Measurements from ENCODE around the gene PXYLP1.
"Not testable (repeated sequence)": the region's sequence is repeated elsewhere in the genome, so short reads cannot be mapped to it uniquely, and the experiment has no call there.

Gene PXYLP1

DNA sequence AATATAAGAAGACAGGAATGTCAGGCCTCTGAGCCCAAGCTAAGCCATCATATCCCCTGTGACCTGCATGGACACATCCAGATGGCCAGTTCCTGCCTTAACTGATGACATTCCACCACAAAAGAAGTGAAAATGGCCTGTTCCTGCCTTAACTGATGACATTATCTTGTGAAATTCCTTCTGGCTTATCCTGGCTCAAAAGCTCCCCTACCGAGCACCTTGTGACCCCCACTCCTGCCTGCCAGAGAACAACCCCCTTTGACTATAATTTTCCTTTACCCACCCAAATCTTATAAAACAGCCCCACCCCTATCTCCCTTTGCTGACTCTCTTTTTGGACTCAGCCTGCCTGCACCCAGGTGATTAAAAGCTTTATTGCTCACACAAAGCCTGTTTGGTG is 20.3 kb upstream of the PXYLP1 start:
- DNase-seq (ENCODE audit: low read depth, low spot score); H3K4me1 ChIP-seq (ENCODE audit: control insufficient read depth, insufficient read depth, low read length); H3K36me3 ChIP-seq (ENCODE audit: control insufficient read depth, insufficient read depth, low read length); H3K9me3 ChIP-seq (ENCODE audit: control insufficient read depth, insufficient read depth, low read length); H3K4me3 ChIP-seq (ENCODE audit: low read length); H3K27me3 ChIP-seq (ENCODE audit: control insufficient read depth, insufficient read depth, low read length); H3K27ac ChIP-seq (ENCODE audit: low read length): not testable (repeated sequence)
- no CpG with 5 or more reads among the region's 1 CpG for WGBS (ENCODE audit: insufficient coverage, insufficient read length)

DNA sequence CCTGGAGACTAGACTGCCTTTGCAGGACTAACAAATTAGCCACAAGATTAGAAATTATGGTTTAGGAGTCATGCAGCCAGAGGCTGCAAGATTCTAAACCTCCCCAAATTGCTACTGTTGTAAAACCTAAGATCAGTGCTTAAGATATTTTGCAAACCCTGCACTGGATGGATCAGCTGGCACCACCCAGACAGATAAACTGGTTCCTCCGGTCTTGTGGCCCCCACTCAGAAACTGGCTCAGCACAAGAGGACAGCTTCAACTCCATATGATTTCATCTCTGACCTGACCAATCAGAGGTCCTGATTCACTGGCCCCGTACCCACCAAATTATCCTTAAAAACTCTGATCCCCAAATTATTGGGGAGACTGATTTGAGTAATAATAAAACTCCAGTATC is 19.5 kb upstream of the PXYLP1 start:
- Histone ChIP-seq H3K4me3 (ENCODE audit: low read length) (no peak overlapping the region), H3K27ac (ENCODE audit: low read length) (no peak overlapping the region), H3K4me1 (ENCODE audit: control insufficient read depth, insufficient read depth, low read length) (no peaks in the 10 kb centered on the region), H3K27me3 (ENCODE audit: control insufficient read depth, insufficient read depth, low read length) (no peaks in the 10 kb centered on the region), H3K9me3 (ENCODE audit: control insufficient read depth, insufficient read depth, low read length) (no peaks in the 10 kb centered on the region), H3K36me3 (ENCODE audit: control insufficient read depth, insufficient read depth, low read length) (no peaks in the 10 kb centered on the region)
- WGBS (ENCODE audit: insufficient coverage, insufficient read length): no CpG with 5 or more reads among the region's 2 CpGs
- no peak for DNase-seq (ENCODE audit: low read depth, low spot score)

DNA sequence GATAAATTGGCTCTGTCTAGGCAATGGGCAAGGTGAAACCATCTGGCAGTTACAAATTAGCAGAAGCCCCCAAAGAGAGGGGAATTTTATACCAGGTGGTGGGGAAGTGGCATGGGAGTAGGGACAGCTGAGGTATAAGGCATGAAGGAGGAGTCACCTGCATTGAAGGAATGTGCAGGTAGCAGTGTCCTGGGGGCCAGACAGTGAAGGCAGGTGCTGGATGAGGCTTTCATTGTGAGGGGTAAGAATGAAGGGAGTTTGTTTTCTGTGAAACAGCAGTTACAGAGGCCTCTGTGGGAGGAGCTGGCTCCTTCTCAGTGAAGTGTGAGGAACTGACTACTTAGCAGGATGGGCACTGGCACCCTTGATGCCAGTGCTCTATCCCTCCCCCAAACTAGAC is 19.1 kb upstream of the PXYLP1 start:
- Histone ChIP-seq H3K4me3 (ENCODE audit: low read length) (no peak overlapping the region), H3K9me3 (ENCODE audit: control insufficient read depth, insufficient read depth, low read length) (no peaks in the 10 kb centered on the region), H3K4me1 (ENCODE audit: control insufficient read depth, insufficient read depth, low read length) (no peaks in the 10 kb centered on the region), H3K36me3 (ENCODE audit: control insufficient read depth, insufficient read depth, low read length) (no peaks in the 10 kb centered on the region), H3K27ac (ENCODE audit: low read length) (no peak overlapping the region), H3K27me3 (ENCODE audit: control insufficient read depth, insufficient read depth, low read length) (no peaks in the 10 kb centered on the region)
- no peak for DNase-seq (ENCODE audit: low read depth, low spot score)

DNA sequence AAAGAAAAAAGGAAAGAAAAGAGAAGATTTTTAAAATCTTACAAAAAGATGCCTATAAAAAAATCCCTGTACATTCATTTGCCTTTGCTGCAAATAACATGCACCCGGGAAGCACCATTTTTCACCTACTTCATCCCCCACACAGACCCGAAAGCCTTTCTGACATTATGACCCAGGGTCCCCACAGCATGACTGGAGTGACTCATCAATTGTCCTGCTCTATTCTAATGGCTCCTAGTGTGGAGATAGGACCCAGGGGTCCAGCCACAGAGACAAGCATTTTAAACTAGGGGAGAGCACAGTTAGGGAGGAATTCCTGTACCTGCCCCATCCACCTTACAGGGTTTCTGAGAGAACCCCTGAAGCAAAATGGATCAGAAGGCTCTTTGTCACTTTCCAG is 14.7 kb upstream of the PXYLP1 start:
- no CpG with 5 or more reads among the region's 2 CpGs for WGBS (ENCODE audit: insufficient coverage, insufficient read length)
- no peaks in the 10 kb centered on the region for H3K9me3 ChIP-seq (ENCODE audit: control insufficient read depth, insufficient read depth, low read length)
- H3K36me3 ChIP-seq (ENCODE audit: control insufficient read depth, insufficient read depth, low read length): no peaks in the 10 kb centered on the region
- H3K4me3 ChIP-seq (ENCODE audit: low read length): no peak overlapping the region
- no peak overlapping the region for H3K27ac ChIP-seq (ENCODE audit: low read length)
- H3K27me3 ChIP-seq (ENCODE audit: control insufficient read depth, insufficient read depth, low read length): no peaks in the 10 kb centered on the region
- H3K4me1 ChIP-seq (ENCODE audit: control insufficient read depth, insufficient read depth, low read length): no peaks in the 10 kb centered on the region
- no peak for DNase-seq (ENCODE audit: low read depth, low spot score)

DNA sequence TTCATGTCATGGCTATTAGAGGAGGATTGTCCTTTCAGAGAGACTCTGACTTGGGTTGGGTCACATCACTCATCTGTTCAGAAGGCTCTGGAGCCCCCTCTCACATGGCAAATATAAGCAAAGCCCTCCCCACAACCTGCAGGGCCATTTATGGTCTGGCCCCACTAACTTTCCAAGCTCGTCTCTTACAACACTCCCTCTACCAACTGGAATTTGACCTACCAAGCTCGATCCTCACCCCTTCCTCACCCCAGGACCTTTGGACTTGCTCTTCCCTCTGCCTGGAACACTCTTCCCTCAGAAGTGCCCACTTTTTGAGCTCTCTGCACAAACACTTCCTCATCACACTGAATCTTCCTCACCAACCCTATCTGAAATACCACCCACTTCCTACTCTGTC is 14.2 kb upstream of the PXYLP1 start:
- DNase-seq (ENCODE audit: low read depth, low spot score): no peak
- Histone ChIP-seq H3K4me3 (ENCODE audit: low read length) (no peak overlapping the region), H3K27me3 (ENCODE audit: control insufficient read depth, insufficient read depth, low read length) (no peaks in the 10 kb centered on the region), H3K4me1 (ENCODE audit: control insufficient read depth, insufficient read depth, low read length) (no peaks in the 10 kb centered on the region), H3K9me3 (ENCODE audit: control insufficient read depth, insufficient read depth, low read length) (no peaks in the 10 kb centered on the region), H3K36me3 (ENCODE audit: control insufficient read depth, insufficient read depth, low read length) (no peaks in the 10 kb centered on the region), H3K27ac (ENCODE audit: low read length) (no peak overlapping the region)
- WGBS (ENCODE audit: insufficient coverage, insufficient read length): no CpG with 5 or more reads among the region's 2 CpGs

DNA sequence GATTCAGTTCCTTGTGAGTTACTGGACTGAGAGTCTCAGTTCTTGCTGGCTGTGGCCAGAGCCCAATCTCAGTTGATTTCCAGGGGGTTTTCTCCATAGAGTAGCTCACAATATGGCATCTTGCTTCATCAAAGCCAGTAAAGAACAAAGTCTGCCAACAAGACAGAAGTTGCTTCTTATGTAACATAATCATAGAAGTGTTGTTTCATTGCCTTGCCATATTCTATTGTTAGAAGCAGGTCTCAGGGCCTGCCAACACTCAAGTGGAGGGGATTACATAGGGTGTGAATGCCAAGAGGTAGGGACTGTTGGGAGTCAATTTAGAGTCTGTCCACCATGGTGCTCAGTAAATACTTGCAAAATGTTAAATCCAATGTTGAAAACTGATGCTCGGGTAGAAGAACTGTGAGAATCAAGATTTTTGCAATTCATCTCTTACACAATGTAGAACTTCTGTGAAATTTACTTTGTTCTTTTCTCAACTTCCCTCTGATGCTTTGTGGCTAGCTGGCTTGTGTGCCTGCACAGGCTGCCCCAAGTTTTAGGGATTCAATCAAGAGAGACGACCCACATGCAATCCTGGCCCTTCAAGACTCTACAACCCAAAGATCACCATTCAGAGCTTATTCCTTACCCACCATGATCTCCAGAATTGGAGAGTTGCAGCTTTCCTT is 13.3 kb upstream of the PXYLP1 start:
- Histone ChIP-seq H3K27me3 (ENCODE audit: control insufficient read depth, insufficient read depth, low read length) (no peaks in the 10 kb centered on the region), H3K9me3 (ENCODE audit: control insufficient read depth, insufficient read depth, low read length) (no peaks in the 10 kb centered on the region), H3K4me3 (ENCODE audit: low read length) (no peak overlapping the region), H3K27ac (ENCODE audit: low read length) (no peak overlapping the region), H3K4me1 (ENCODE audit: control insufficient read depth, insufficient read depth, low read length) (no peaks in the 10 kb centered on the region), H3K36me3 (ENCODE audit: control insufficient read depth, insufficient read depth, low read length) (no peaks in the 10 kb centered on the region)
- no CpG with 5 or more reads among the region's 2 CpGs for WGBS (ENCODE audit: insufficient coverage, insufficient read length)
- DNase-seq (ENCODE audit: low read depth, low spot score): no peak

DNA sequence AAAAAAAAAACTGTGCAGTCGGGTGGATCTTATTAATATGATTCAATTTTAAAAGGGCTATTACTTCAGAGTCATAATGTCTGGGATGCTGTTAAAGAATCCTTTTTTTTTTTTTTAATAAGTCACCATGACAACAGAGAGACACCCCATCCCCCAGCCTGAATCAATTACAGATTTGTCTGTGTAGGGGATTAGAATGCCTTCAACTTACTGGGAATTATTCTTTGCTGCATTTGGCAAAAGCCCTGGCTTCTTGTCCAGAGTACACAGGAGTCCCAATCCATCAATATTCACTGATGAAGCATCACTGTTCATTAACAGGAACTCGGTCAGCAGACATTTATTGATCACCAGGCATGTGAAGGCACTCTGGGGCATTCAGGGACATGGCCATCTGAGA is 12.7 kb upstream of the PXYLP1 start:
- H3K9me3 ChIP-seq (ENCODE audit: control insufficient read depth, insufficient read depth, low read length): no peaks in the 10 kb centered on the region
- no peak overlapping the region for H3K27ac ChIP-seq (ENCODE audit: low read length)
- no peak overlapping the region for H3K4me3 ChIP-seq (ENCODE audit: low read length)
- no CpG with 5 or more reads among the region's 2 CpGs for WGBS (ENCODE audit: insufficient coverage, insufficient read length)
- DNase-seq (ENCODE audit: low read depth, low spot score): no peak
- no peaks in the 10 kb centered on the region for H3K27me3 ChIP-seq (ENCODE audit: control insufficient read depth, insufficient read depth, low read length)
- no peaks in the 10 kb centered on the region for H3K36me3 ChIP-seq (ENCODE audit: control insufficient read depth, insufficient read depth, low read length)
- H3K4me1 ChIP-seq (ENCODE audit: control insufficient read depth, insufficient read depth, low read length): no peaks in the 10 kb centered on the region

DNA sequence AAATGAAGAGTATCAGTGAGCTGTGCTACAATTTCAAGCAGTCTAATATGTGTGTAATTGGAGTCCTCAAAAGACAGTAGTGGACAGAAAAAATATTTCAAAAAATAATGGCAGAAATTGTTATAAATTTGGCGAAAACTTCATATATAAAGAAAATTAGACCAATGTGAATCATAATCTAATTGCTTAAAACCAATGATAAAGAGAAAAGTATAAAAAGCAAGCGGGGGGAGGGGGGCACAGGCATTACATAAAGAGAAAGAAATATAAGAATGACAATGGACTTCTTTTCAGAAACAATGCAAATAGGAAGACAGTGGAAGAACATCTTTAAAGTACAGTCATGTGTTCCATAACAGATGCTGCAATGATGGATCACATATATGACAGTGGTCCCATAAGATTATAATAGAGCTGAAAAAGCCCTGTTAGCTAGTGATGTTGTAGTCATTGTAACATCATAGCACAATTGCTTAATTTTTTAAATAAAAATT is 7.9 kb upstream of the PXYLP1 start:
- H3K4me1 ChIP-seq (ENCODE audit: control insufficient read depth, insufficient read depth, low read length): no peaks in the 10 kb centered on the region
- H3K4me3 ChIP-seq (ENCODE audit: low read length): no peak overlapping the region
- H3K27ac ChIP-seq (ENCODE audit: low read length): no peak overlapping the region
- no CpG with 5 or more reads among the region's 2 CpGs for WGBS (ENCODE audit: insufficient coverage, insufficient read length)
- DNase-seq (ENCODE audit: low read depth, low spot score): no peak
- no peaks in the 10 kb centered on the region for H3K36me3 ChIP-seq (ENCODE audit: control insufficient read depth, insufficient read depth, low read length)
- no peaks in the 10 kb centered on the region for H3K27me3 ChIP-seq (ENCODE audit: control insufficient read depth, insufficient read depth, low read length)
- H3K9me3 ChIP-seq (ENCODE audit: control insufficient read depth, insufficient read depth, low read length): no peaks in the 10 kb centered on the region

DNA sequence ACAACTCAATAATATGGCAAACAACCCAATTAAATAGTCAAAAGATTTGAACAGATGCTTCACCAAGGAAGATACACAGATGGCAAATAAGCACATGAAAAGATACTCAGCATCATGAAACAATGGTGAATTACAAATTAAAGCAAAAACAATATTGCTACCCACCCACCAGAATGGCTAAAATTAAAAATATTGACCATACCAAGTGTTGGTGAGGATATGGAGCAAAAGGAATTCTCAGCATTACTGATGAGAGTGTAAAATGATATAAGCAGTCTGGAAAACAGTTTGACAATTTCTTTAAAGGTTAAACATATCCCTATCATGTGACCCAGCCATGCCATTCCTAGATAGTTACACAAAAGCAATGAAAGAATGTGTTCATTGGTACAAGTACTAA is 5.7 kb upstream of the PXYLP1 start:
- no peaks in the 10 kb centered on the region for H3K36me3 ChIP-seq (ENCODE audit: control insufficient read depth, insufficient read depth, low read length)
- no peak overlapping the region for H3K4me3 ChIP-seq (ENCODE audit: low read length)
- DNase-seq (ENCODE audit: low read depth, low spot score): no peak
- H3K27me3 ChIP-seq (ENCODE audit: control insufficient read depth, insufficient read depth, low read length): no peaks in the 10 kb centered on the region
- H3K4me1 ChIP-seq (ENCODE audit: control insufficient read depth, insufficient read depth, low read length): no peaks in the 10 kb centered on the region
- no peak overlapping the region for H3K27ac ChIP-seq (ENCODE audit: low read length)
- no peaks in the 10 kb centered on the region for H3K9me3 ChIP-seq (ENCODE audit: control insufficient read depth, insufficient read depth, low read length)

DNA sequence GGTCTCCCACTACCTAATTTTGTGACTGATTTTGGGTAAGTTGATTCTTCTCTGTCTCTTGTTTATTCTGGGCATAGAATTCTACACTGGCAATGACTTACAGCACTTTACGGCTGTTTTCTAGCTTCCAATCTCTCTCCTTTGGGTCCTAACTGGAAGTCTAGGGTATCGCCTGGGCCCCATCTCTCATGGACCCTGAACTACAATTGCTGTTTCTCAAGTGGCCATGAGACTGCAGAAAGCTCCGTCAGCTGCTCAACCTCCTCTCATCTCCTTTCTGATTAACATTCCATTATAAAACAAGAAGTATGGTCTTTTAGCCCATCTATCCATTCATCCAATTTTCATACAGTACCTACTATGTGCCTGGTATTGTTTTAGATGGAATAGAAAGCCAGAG is 4.4 kb upstream of the PXYLP1 start:
- Histone ChIP-seq H3K4me3 (ENCODE audit: low read length) (no peak overlapping the region), H3K27me3 (ENCODE audit: control insufficient read depth, insufficient read depth, low read length) (no peaks in the 10 kb centered on the region), H3K36me3 (ENCODE audit: control insufficient read depth, insufficient read depth, low read length) (no peaks in the 10 kb centered on the region), H3K4me1 (ENCODE audit: control insufficient read depth, insufficient read depth, low read length) (no peaks in the 10 kb centered on the region), H3K27ac (ENCODE audit: low read length) (no peak overlapping the region), H3K9me3 (ENCODE audit: control insufficient read depth, insufficient read depth, low read length) (no peaks in the 10 kb centered on the region)
- DNase-seq (ENCODE audit: low read depth, low spot score): no peak
- WGBS (ENCODE audit: insufficient coverage, insufficient read length): no CpG with 5 or more reads among the region's 3 CpGs

DNA sequence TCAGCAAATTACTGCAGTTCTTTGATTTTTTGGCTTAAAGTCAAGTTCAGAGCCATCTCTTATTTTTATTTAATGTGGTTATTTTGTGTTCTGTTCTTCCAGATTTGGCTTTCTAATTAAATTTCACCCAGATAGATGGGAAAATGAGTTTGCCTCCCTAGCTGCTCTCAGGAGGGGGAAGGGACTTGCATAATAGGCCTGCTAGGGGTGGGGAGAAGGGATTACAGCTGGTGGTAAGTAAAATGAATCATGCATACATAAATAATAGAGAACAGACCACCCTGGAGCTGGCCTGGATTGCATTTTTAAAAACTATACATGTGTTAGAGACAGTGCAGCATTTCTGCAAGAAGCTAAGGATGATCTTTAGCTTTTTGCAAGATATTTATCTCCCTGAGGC is 3.9 kb upstream of the PXYLP1 start:
- H3K27me3 ChIP-seq (ENCODE audit: control insufficient read depth, insufficient read depth, low read length): peaks cover 2% of the 10 kb centered on the region; the same call in 1 of the 2 replicates
- DNase-seq (ENCODE audit: low read depth, low spot score): no peak
- H3K4me3 ChIP-seq (ENCODE audit: low read length): no peak overlapping the region
- H3K36me3 ChIP-seq (ENCODE audit: control insufficient read depth, insufficient read depth, low read length): no peaks in the 10 kb centered on the region
- H3K4me1 ChIP-seq (ENCODE audit: control insufficient read depth, insufficient read depth, low read length): no peaks in the 10 kb centered on the region
- no peaks in the 10 kb centered on the region for H3K9me3 ChIP-seq (ENCODE audit: control insufficient read depth, insufficient read depth, low read length)
- no peak overlapping the region for H3K27ac ChIP-seq (ENCODE audit: low read length)

Data from iPS DF 6.9 (cell line).